HUES6 (cell line): ENCODE measurements around the gene REXO1.
A peak's percentile ranks its signal among the peaks of the same experiment; 100 is the strongest.
"Not testable (repeated sequence)": the region's sequence is repeated elsewhere in the genome, so short reads cannot be mapped to it uniquely, and the experiment has no call there.

Experiments
- H3K27ac ChIP-seq: 2 replicates; pipeline ENCODE4 v1.7.0; 2013; ENCODE audit warnings: low read depth, mild to moderate bottlenecking, low read length, inconsistent platforms
- H3K27me3 ChIP-seq: 2 replicates; pipeline ENCODE4 v1.6.1; 2013; ENCODE audit warnings: low read length; ENCODE audit not compliant: control insufficient read depth, insufficient read depth
- H3K36me3 ChIP-seq: 2 replicates; pipeline ENCODE4 v1.6.1; 2013; ENCODE audit warnings: low read length; ENCODE audit not compliant: control insufficient read depth, insufficient read depth
- H3K4me1 ChIP-seq: 2 replicates; pipeline ENCODE4 v1.6.1; 2013; ENCODE audit warnings: low read length; ENCODE audit not compliant: control insufficient read depth, insufficient read depth
- H3K4me3 ChIP-seq: 2 replicates; pipeline ENCODE4 v1.5.1; 2013; ENCODE audit warnings: low read depth, low read length
- H3K9ac ChIP-seq: one replicate; pipeline ENCODE4 v1.6.1; 2013; ENCODE audit warnings: mild to moderate bottlenecking, low read length
- H3K9me3 ChIP-seq: 2 replicates; pipeline ENCODE4 v1.6.1; 2013; ENCODE audit warnings: low read depth, low read length; ENCODE audit not compliant: control insufficient read depth, insufficient read depth

REXO1 gene, protein sequence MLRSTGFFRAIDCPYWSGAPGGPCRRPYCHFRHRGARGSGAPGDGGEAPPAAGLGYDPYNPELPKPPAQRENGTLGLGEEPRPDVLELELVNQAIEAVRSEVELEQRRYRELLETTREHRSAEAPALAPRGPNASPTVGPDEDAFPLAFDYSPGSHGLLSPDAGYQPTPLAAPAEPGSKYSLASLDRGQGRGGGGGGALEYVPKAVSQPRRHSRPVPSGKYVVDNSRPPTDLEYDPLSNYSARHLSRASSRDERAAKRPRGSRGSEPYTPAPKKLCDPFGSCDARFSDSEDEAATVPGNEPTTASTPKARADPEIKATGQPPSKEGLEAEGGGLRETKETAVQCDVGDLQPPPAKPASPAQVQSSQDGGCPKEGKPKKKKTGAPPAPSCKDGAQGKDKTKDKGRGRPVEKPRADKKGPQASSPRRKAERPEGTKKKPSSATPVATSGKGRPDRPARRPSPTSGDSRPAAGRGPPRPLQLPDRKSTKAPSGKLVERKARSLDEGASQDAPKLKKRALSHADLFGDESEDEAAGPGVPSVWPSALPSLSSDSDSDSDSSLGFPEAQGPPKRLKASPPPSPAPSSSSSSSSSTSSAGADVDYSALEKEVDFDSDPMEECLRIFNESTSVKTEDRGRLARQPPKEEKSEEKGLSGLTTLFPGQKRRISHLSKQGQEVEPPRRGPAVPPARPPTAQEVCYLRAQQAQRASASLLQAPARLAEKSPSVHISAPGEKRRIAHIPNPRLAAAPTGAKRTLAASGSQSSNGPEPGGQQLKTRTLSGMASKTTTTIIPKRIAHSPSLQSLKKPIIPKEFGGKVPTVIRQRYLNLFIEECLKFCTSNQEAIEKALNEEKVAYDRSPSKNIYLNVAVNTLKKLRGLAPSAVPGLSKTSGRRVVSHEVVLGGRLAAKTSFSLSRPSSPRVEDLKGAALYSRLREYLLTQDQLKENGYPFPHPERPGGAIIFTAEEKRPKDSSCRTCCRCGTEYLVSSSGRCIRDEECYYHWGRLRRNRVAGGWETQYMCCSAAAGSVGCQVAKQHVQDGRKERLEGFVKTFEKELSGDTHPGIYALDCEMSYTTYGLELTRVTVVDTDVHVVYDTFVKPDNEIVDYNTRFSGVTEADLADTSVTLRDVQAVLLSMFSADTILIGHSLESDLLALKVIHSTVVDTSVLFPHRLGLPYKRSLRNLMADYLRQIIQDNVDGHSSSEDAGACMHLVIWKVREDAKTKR

DNA sequence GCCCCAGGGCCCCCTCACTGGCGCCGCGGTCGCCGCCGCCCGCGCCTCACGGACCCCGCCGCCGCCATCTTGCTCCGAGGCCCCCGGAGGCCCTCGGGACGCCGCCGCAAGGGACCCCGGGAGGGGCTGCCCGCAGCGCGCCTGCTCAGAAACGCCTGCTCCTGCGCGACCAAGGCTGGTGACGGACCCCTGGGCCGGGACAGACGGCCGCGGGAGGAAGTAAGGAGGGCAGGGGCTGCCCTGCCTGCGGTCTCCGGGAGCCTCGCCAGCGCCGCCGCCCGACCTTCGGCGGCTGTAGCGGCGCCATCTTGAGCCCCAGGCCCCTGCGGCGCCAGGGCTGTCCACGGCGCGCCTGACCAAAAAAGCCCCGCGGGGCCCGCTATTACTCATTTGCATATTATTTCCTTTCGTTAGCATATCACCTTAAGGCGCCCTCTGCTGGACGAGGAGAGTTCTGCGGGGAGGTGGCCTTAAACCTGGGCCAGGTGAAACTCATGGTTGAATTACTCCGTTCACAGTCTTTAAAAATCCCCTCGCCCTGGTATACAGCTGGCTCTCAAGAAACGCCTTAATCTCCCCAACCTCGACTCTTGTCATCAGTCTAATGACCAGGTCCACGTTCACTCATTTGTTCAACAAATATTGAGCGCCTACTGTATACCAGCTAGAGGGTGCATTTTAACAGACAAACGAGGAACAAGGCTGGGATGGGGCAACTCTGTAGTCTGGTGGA is at the start of gene REXO1:
Gene REXO1 (minus strand): TSS at position 85 of the 733 bp plus-strand sequence. CDS start 125 bp downstream, outside the sequence.
- Histone ChIP-seq H3K27ac (peak within 1 kb of the TSS; percentile 100), H3K4me1 (peaks cover 19% of the 10 kb centered on the region), H3K36me3 (no peaks in the 10 kb centered on the region)

DNA sequence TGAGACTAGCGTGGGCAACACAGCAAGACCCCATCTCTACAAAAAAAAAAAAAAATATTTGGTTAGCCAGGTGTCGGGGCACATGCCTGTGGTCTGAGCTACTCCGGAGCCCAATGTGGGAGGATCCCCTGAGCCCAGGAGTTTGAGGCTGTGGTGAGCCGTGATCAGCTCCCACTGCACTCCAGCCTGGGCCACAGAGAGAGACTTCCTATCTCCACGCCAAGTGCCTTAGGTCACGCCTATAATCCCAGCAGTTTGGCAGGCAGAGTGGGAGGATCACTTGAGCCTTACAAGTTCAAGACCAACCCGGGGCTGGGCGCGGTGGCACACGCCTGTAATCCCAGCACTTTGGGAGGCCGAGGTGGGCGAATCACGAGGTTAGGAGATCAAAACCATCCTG is 48.2 kb upstream of the REXO1 start:
- H3K27ac ChIP-seq: no peak overlapping the region
- H3K4me1 ChIP-seq: peaks cover 2% of the 10 kb centered on the region; the same call in 1 of the 2 replicates

More for the DNA sequence above, at the start of gene REXO1:
- no peaks in the 10 kb centered on the region for H3K27me3 ChIP-seq
- peak within 1 kb of the TSS; percentile 99 for H3K4me3 ChIP-seq
- H3K9me3 ChIP-seq: no peaks in the 10 kb centered on the region
- H3K9ac ChIP-seq: peak within 1 kb of the TSS; percentile 100

DNA sequence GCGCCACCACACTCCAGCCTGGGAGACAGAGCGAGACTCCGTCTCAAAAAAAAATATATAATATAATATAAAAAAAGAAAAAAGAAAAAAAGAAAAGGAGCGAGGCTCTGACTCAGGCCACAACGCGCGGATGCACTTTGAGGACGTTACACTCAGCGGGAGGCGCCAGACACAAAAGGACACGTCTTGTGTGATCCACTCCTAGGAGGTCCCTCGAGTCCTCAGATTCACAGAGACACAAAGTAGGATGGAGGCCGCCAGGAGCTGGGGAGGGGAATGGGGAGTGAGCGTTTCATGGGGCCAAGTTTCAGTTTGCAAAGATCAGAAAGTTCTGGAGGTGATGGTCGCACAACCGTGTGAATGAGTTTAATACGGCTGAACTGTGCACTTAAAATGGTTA is 45.5 kb upstream of the REXO1 start:
- no peak overlapping the region for H3K9ac ChIP-seq
- no peaks in the 10 kb centered on the region for H3K27me3 ChIP-seq
- H3K4me3 ChIP-seq: no peak overlapping the region
- peaks cover 2% of the 10 kb centered on the region; the same call in 1 of the 2 replicates for H3K4me1 ChIP-seq
- no peak overlapping the region for H3K27ac ChIP-seq
- H3K36me3 ChIP-seq: no peaks in the 10 kb centered on the region
- no peaks in the 10 kb centered on the region for H3K9me3 ChIP-seq

More for the DNA sequence above, 48.2 kb upstream of the REXO1 start:
- Histone ChIP-seq H3K9me3 (no peaks in the 10 kb centered on the region), H3K36me3 (no peaks in the 10 kb centered on the region), H3K4me3 (no peak overlapping the region), H3K9ac (no peak overlapping the region), H3K27me3 (no peaks in the 10 kb centered on the region)

DNA sequence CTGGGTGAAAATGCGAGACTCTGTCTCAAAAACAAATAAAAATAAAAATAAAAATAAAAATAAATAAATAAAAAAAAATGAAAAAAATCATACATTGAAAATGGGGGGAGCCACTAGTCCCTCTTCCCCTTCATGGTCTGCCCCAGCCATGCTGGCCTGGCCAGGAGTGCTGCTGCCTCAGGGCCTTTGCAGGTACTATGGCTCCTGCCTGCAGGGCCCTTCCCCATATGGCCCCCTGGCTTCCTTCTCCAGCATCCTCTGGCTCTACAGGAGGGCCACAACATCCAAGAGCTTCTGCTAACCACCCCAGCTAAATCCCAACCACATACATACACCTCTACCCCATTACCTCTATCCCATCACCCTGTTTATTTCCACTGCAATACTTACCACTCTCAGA is 41.6 kb upstream of the REXO1 start:
- H3K4me3 ChIP-seq: no peak overlapping the region
- H3K36me3 ChIP-seq: no peaks in the 10 kb centered on the region
- no peak overlapping the region for H3K27ac ChIP-seq
- no peak overlapping the region for H3K9ac ChIP-seq
- peaks cover 12% of the 10 kb centered on the region; the same call in 1 of the 2 replicates for H3K4me1 ChIP-seq
- no peaks in the 10 kb centered on the region for H3K27me3 ChIP-seq
- H3K9me3 ChIP-seq: no peaks in the 10 kb centered on the region

DNA sequence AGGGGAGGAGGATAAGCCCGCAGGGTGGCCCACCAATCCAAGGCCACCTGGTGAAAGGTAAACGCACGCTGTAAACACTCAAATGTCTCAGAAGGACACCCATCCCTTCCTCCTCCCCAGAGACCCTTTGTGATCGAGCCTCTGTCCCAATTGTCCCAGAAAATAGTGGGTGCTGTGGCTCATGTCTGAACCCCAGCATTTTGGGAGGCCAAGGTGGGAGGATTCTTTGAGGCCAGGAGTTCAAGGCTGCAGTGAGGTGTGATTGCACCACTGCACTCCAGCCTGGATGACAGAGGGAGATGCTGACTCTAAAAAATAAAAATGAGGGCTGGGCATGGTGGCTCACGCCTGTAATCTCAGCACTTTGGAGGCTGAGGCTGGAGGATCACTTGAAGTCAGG is 40.1 kb upstream of the REXO1 start:
- Histone ChIP-seq H3K9ac (no peak overlapping the region), H3K27me3 (no peaks in the 10 kb centered on the region), H3K27ac (no peak overlapping the region; the same call in 1 of the 2 replicates), H3K4me3 (no peak overlapping the region), H3K4me1 (peaks cover 20% of the 10 kb centered on the region), H3K9me3 (no peaks in the 10 kb centered on the region), H3K36me3 (no peaks in the 10 kb centered on the region)

DNA sequence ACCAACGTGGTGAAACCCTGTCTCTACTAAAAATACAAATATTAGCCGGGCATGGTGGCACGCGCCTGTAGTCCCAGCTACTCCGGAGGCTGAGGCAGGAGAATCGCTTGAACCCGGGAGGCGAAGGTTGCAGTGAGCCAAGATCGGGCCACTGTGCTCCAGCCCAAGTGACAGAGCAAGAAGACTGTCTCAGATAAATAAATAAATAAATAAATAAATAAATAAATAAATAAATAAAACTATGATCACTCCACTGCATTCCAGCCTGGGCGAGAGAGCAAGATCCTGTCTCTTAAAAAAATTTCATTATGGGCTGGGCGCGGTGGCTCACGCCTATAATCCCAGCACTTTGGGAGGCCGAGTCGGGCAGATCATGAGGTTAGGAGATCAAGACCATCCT is 38.1 kb upstream of the REXO1 start:
- H3K9me3 ChIP-seq, H3K9ac ChIP-seq, H3K4me3 ChIP-seq, H3K27ac ChIP-seq, H3K36me3 ChIP-seq, H3K27me3 ChIP-seq: not testable (repeated sequence)
- peaks cover 34% of the 10 kb centered on the region for H3K4me1 ChIP-seq

DNA sequence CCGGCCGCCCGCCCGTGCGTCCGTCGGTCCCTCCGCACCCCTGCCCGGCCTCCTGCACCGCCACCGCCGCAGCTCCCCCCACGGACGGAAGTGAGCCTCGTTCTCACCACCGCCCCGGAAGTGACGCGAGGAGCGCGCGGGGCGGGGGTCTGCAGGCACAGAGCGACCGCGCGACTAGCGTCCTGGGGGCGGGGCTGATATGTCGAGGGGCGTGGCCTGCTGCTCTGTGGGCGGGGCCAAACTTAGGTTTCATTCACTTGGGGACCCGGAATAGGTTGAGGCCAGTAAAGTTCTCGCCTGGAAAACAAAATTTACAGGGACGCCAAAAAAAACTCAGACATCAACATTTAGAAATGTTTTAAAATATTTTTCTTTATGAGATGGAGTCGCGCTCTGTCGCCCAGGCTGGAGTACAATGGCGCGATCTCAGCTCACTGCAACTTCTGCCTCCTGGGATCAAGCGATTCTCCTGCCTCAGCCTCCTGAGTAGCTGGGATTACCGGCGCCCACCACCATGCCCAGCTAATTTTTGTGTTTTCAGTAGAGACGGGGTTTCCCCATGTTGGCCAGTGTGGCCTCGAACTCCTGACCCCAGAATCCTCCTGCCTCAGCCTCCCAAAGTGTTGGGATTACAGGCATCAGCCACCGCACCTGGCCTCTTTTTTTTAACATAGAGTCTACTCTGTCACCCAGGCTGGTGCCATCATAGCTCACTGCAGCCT is 37.3 kb upstream of the REXO1 start, which contains the start of gene ABHD17A:
Gene ABHD17A (minus strand): TSS at position 99 of the 722 bp plus-strand sequence. CDS start 3,930 bp downstream, outside the sequence.
- H3K4me1 ChIP-seq: peaks cover 34% of the 10 kb centered on the region
- peak within 1 kb of the TSS; percentile 91 for H3K4me3 ChIP-seq
- H3K36me3 ChIP-seq, H3K9me3 ChIP-seq, H3K27me3 ChIP-seq, H3K27ac ChIP-seq: not testable (repeated sequence)
- H3K9ac ChIP-seq: peak within 1 kb of the TSS; percentile 85

DNA sequence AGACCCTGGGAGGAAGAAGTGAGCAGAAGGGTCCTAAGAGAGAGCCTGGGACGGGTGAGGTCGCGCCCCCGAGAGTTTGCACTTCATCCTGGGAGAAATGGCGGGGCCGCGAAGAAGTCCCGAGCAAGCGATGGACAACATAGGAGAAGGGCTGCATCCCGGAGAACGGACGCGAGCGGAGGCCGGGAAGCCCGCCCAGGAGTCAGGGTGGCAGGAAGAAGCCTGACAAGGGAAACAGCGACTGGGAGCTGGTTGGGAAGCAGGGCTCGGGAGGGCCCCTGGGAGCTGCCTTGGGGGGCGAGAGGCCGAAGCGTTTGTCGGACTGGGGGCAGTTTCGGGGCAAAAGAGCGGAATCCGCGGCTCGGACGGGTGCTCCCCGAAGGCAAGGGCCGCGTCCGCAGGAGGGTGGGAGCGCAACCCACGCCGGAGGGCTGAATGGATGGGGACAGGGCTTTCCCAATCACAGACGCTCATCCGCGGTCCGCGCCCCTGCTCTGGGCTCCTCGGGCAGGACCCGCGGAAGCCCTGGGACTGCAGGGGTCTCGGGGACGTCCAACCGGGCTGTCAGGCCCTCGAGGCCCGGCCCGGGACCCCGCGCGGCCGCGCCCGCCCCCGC is 36.5 kb upstream of the REXO1 start:
- H3K36me3 ChIP-seq: no peaks in the 10 kb centered on the region
- H3K4me1 ChIP-seq: peaks cover 34% of the 10 kb centered on the region
- no peak overlapping the region for H3K27ac ChIP-seq
- H3K4me3 ChIP-seq: peak overlapping the region; percentile 91
- H3K9me3 ChIP-seq: no peaks in the 10 kb centered on the region
- H3K9ac ChIP-seq: peak overlapping the region; percentile 85
- H3K27me3 ChIP-seq: no peaks in the 10 kb centered on the region

DNA sequence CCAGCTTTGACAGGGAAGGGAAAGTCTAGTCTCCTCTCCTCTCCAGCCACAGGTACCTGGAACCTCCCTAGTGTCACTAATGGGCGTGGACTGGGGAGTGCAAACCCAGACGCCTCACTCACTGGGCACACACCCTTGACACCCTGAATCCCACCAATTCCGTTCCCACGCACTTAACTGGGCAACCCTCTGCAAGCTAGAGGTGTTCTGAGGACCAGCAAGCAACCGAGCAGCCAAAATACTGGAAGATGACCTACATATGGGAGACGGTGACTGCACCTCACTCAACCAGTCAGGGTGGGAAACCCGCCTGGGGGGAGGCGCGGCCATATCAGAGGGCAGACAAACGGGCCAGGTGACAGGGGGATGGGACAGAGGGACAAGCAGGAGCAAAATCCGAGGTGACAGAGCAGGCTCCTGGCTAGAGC is 36.0 kb upstream of the REXO1 start:
- no peak overlapping the region for H3K27ac ChIP-seq
- peak overlapping the region; percentile 91 for H3K4me3 ChIP-seq
- no peaks in the 10 kb centered on the region for H3K27me3 ChIP-seq
- H3K36me3 ChIP-seq: no peaks in the 10 kb centered on the region
- peaks cover 34% of the 10 kb centered on the region for H3K4me1 ChIP-seq
- no peaks in the 10 kb centered on the region for H3K9me3 ChIP-seq
- H3K9ac ChIP-seq: peak overlapping the region; percentile 85
